Large intestine (tissue), 3 donors: ENCODE results near the gene HOXB4. TPM values are rescaled to one million over a fixed set of nuclear protein-coding genes. Genes with fewer than 3 reads are reported as not detected.
A peak's percentile ranks its signal among the peaks of the same experiment; 100 is the strongest.

Source experiments
- DNase-seq, 2 donors: peaks; one replicate each; pipeline versions ENCODE4 v3.0.0 to v3.0.0-alpha.2; 2013
- H3K27ac ChIP-seq: one replicate; pipeline ENCODE4 v1.5.1; 2013; ENCODE audit warnings: low read length
- H3K27me3 ChIP-seq: 2 replicates; pipeline ENCODE4 v1.6.1; 2013; ENCODE audit warnings: low read length; ENCODE audit not compliant: control insufficient read depth, insufficient read depth
- H3K36me3 ChIP-seq: 2 replicates; pipeline ENCODE4 v1.6.1; 2013; ENCODE audit warnings: low read length; ENCODE audit not compliant: control insufficient read depth, insufficient read depth
- H3K4me1 ChIP-seq: one replicate; pipeline ENCODE4 v1.6.1; 2013; ENCODE audit warnings: low read length; ENCODE audit not compliant: control insufficient read depth, insufficient read depth
- H3K4me3 ChIP-seq: one replicate; pipeline ENCODE4 v1.5.1; 2013; ENCODE audit warnings: low read length
- H3K9me3 ChIP-seq: one replicate; pipeline ENCODE4 v1.6.1; 2013; ENCODE audit warnings: mild to moderate bottlenecking, low read depth, low read length, moderate library complexity; ENCODE audit not compliant: control insufficient read depth
- WGBS: methylation state at CpG from one replicate; pipeline ENCODE4 v1.1.5; 2013; ENCODE audit warnings: low lambda C conversion rate; ENCODE audit not compliant: insufficient coverage; 5-methylcytosine and 5-hydroxymethylcytosine counted together
- polyA plus RNA-seq: library from polyadenylated mRNA; unstranded; fragments of 120-200 nt; gene quantifications from one replicate; pipeline ENCODE4 v1.2.1, GENCODE V29; 2013

HOXB4 gene
- polyA plus RNA-seq, 1 donor: 5.9 TPM

DNA sequence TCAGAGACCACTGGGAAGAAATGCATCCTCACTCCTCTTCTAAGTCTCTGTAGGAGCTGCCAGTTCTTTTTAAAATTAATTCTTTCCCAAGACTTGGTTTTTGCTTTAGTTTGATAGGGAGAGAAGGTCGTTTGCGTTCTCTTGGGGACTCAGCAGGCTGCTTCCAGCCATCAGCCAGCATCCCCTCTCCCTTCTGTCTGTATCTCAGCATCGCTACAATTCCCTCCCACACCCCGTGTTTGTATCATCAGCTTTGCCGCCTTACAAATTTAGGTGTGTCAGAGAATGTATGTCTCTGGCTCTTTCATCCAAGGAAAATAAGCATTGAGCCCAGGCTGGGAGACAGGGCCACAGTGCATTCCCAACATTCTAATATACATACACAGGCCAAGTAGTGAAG, 21.2 kb upstream of the HOXB4 start:
- DNase-seq: no peak
- Histone ChIP-seq H3K36me3 (peaks cover 6% of the 10 kb centered on the region), H3K4me1 (peaks cover 49% of the 10 kb centered on the region), H3K4me3 (no peak overlapping the region), H3K9me3 (peaks cover 15% of the 10 kb centered on the region), H3K27ac (peak overlapping the region; percentile 47), H3K27me3 (peaks cover 99% of the 10 kb centered on the region)
- WGBS: no CpG with 5 or more reads among the region's 5 CpGs

DNA sequence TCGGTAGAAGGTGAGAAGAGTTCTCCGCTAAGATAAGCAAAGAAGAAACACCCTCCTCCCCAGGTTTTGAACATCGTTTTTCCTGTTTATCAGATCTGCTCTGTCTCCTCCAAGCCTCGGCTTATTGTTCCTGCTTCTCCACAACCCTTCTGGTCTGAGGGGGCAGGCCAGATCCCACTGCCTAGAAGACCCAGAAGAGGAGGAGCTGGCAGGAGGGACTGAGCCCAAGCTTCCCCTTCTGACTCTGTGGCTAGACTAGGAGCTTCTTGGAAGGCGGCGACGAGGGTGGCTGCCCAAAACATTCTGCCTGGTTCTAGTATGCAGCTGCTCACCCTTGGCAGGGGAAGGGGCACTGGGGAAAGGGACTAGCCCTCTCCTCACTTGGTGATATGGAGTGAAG, 20.6 kb upstream of the HOXB4 start:
- no peak for DNase-seq
- H3K36me3 ChIP-seq: peaks cover 6% of the 10 kb centered on the region
- peaks cover 99% of the 10 kb centered on the region for H3K27me3 ChIP-seq
- peaks cover 12% of the 10 kb centered on the region for H3K9me3 ChIP-seq
- no CpG with 5 or more reads among the region's 7 CpGs for WGBS
- H3K27ac ChIP-seq: peak overlapping the region; percentile 47
- peaks cover 49% of the 10 kb centered on the region for H3K4me1 ChIP-seq
- peak overlapping the region; percentile 59 for H3K4me3 ChIP-seq

GRCh38 chr17:48597778-48598631, 19.9 kb upstream of the HOXB4 start:
- DNase-seq: peak in 1 of 2 donors; percentile 64
- H3K4me3 ChIP-seq: peak overlapping the region; percentile 59
- peaks cover 49% of the 10 kb centered on the region for H3K4me1 ChIP-seq
- peak overlapping the region; percentile 47 for H3K27ac ChIP-seq
- H3K27me3 ChIP-seq: peaks cover 98% of the 10 kb centered on the region
- H3K36me3 ChIP-seq: peaks cover 6% of the 10 kb centered on the region
- H3K9me3 ChIP-seq: peaks cover 15% of the 10 kb centered on the region
- 0% methylated on average over 7 of the region's 68 CpGs for WGBS

DNA sequence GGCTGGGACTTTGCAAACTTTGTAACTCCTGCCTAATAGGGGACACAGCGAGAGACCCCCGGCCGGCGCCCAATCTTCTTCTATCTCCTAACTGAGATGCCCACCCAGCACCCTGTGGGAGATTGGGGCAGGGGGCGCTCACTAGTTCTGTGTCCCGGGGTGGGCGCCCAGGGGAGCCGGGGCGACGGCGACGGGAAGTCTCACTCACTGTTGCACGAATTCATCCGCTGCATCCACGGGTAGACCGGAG, 19.3 kb upstream of the HOXB4 start:
- WGBS: no CpG with 5 or more reads among the region's 16 CpGs

GRCh38 chr17:48596735-48597527, 18.8 kb upstream of the HOXB4 start:
- Histone ChIP-seq H3K9me3 (peaks cover 18% of the 10 kb centered on the region), H3K27me3 (peaks cover 99% of the 10 kb centered on the region), H3K4me1 (peaks cover 45% of the 10 kb centered on the region), H3K4me3 (peak overlapping the region; percentile 59), H3K27ac (peak overlapping the region; percentile 47), H3K36me3 (peaks cover 6% of the 10 kb centered on the region)
- DNase-seq: peak in 1 of 2 donors; percentile 15
- WGBS: 0% methylated on average over 5 of the region's 26 CpGs

More for the DNA sequence above, 19.3 kb upstream of the HOXB4 start:
- Histone ChIP-seq H3K27me3 (peaks cover 99% of the 10 kb centered on the region), H3K9me3 (peaks cover 16% of the 10 kb centered on the region), H3K27ac (peak overlapping the region; percentile 47), H3K4me3 (peak overlapping the region; percentile 59), H3K4me1 (peaks cover 49% of the 10 kb centered on the region), H3K36me3 (peaks cover 6% of the 10 kb centered on the region)
- no peak for DNase-seq

GRCh38 chr17:48596000-48596734, 18.0 kb upstream of the HOXB4 start:
- Histone ChIP-seq H3K4me3 (peak overlapping the region; percentile 59), H3K36me3 (peaks cover 9% of the 10 kb centered on the region), H3K4me1 (peaks cover 37% of the 10 kb centered on the region), H3K27me3 (peaks cover 99% of the 10 kb centered on the region), H3K27ac (peak overlapping the region; percentile 47), H3K9me3 (peaks cover 19% of the 10 kb centered on the region)
- no peak for DNase-seq
- no CpG with 5 or more reads among the region's 54 CpGs for WGBS

- Histone ChIP-seq H3K4me3 (peak overlapping the region; percentile 59), H3K36me3 (peaks cover 12% of the 10 kb centered on the region), H3K9me3 (peaks cover 19% of the 10 kb centered on the region), H3K27ac (peak overlapping the region; percentile 59), H3K27me3 (peaks cover 99% of the 10 kb centered on the region), H3K4me1 (peaks cover 35% of the 10 kb centered on the region)
- no CpG with 5 or more reads among the region's 25 CpGs for WGBS
- DNase-seq: no peak
These were observed 17.3 kb upstream of the HOXB4 start for GRCh38 chr17:48595278-48595999.

DNA sequence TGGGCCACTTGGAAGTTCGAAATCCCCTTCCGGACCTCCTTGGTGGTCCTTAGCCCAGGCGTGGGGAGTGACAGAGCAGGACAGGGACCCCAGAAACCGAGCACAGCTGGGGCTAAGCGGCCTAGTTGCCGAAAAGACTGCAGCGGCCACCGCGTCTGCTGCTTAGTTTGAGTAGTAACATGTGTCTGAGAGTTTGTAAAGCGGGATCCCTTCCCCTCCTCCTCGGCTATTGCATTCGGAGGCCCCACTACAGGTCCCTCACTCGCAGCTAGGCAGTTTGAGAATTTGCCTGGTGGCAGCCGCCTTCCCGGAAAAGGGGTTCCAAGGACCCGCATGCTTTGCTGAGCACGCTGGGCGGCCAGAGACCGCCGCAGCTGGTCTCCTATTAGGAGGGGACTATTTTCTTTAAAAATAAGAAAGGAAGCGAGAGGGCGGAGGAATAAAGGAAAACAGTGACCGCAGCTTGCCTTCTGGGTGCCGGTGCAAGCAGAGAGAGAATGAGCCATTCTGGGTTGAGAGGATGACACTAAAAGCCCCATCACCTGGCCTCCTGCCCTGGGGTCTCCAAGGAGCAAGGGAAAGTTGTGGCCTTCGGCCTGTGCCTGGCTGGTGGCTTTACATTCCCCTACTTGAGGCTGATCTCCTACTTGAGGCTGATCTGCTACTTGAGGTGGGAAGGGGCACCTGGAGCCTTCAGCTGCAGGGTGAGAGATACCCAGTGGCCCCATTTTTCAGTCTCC, 16.6 kb upstream of the HOXB4 start:
- H3K9me3 ChIP-seq: peaks cover 19% of the 10 kb centered on the region
- H3K27me3 ChIP-seq: peaks cover 99% of the 10 kb centered on the region
- H3K4me1 ChIP-seq: peaks cover 31% of the 10 kb centered on the region
- peak overlapping the region; percentile 5 for H3K4me3 ChIP-seq
- peaks cover 12% of the 10 kb centered on the region for H3K36me3 ChIP-seq
- DNase-seq: peak in 1 of 2 donors; percentile 10
- no CpG with 5 or more reads among the region's 25 CpGs for WGBS
- H3K27ac ChIP-seq: peak overlapping the region; percentile 59

DNA sequence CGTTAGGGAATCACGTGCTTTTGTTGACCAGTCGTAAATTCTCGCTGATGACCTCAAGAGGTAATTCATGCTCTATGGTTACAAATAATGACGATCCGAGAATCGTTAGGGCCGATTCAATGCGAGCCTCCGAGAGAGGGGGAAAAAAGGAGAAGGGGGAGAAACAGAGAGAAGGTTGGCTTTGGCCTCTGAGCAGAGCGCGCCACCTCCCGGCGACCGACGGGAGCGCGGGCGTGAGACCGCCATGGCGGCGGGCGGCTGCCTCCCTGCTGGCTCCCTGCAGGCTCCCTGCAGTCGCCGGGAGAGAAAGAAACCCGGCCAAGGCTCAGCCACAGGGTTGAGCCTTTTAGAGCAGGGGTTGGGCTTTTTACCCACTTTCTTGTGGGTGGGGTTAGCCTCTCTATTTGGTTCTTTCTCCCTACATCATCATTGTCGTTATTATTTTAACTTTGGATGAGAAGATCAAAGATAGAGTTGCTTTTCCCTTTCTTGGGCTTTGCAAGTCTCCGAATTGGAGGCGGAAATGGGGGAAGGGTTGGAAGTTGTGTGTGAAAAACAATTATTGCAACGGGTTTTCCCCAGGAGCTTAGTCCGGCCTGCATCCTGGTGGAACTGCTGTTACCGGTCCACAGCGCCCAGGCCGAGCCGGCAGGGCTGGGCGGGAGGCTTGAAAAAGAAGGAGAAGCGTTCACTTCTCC, 15.8 kb upstream of the HOXB4 start:
- H3K27ac ChIP-seq: peak overlapping the region; percentile 59
- H3K27me3 ChIP-seq: peaks cover 99% of the 10 kb centered on the region
- peaks cover 19% of the 10 kb centered on the region for H3K9me3 ChIP-seq
- peaks cover 30% of the 10 kb centered on the region for H3K4me1 ChIP-seq
- DNase-seq: peak; percentile 77 to 82
- H3K36me3 ChIP-seq: peaks cover 12% of the 10 kb centered on the region
- peak overlapping the region; percentile 5 for H3K4me3 ChIP-seq
- 67% methylated on average over 1 of the region's 37 CpGs for WGBS
